GM23338 (cell line): ENCODE data around the gene TUBG1. TPM values are rescaled to one million over a fixed set of nuclear protein-coding genes. Genes with fewer than 3 reads are reported as not detected.

Experiments used
- ATAC-seq: fragments of 200-7000 bp; cut with Tn5 transposase; 3 replicates; pipeline ENCODE4 v1.9.1; 2020
- DNase-seq: peaks from one replicate; pipeline ENCODE4 v3.0.0-alpha.2; 2015; ENCODE audit warnings: low spot score
- H2AFZ ChIP-seq: fragments of 200-600 bp; sonication (generic); 2 replicates; pipeline ENCODE4 v1.8.0; 2016; ENCODE audit warnings: antibody characterized with exemption, mild to moderate bottlenecking, moderate library complexity
- H3F3A ChIP-seq: fragments of 200-600 bp; sonication (generic); replicated peaks from 2 replicates; pipeline ENCODE4 v1.8.0; 2017; ENCODE audit warnings: antibody characterized with exemption, mixed run types, low read depth
- H3K27ac ChIP-seq: fragments of 200-600 bp; sonication (generic); 2 replicates; pipeline ENCODE4 v1.6.1; 2016; ENCODE audit warnings: low read depth
- H3K27me3 ChIP-seq: fragments of 200-600 bp; sonication (generic); 2 replicates; pipeline ENCODE4 v1.8.0; 2016; ENCODE audit warnings: mild to moderate bottlenecking, mixed run types, moderate library complexity; ENCODE audit not compliant: insufficient read depth
- H3K36me3 ChIP-seq: fragments of 200-600 bp; sonication (generic); 2 replicates; pipeline ENCODE4 v1.8.0; 2016; ENCODE audit warnings: mild to moderate bottlenecking; ENCODE audit not compliant: insufficient read depth
- H3K4me1 ChIP-seq: fragments of 200-600 bp; sonication (generic); 2 replicates; pipeline ENCODE4 v1.8.0; 2016; ENCODE audit warnings: mild to moderate bottlenecking, moderate library complexity; ENCODE audit not compliant: insufficient read depth
- H3K4me2 ChIP-seq: fragments of 200-600 bp; sonication (generic); 2 replicates; pipeline ENCODE4 v1.7.1; 2017; ENCODE audit warnings: mixed run types
- H3K4me3 ChIP-seq: fragments of 200-600 bp; sonication (generic); 2 replicates; pipeline ENCODE4 v1.6.1; 2016; ENCODE audit warnings: mixed run types
- H3K79me2 ChIP-seq: fragments of 200-600 bp; sonication (generic); replicated peaks from 2 replicates; pipeline ENCODE4 v1.8.0; 2017; ENCODE audit warnings: mild to moderate bottlenecking; ENCODE audit not compliant: insufficient read depth
- H3K9me2 ChIP-seq: fragments of 200-600 bp; sonication (generic); 2 replicates; pipeline ENCODE4 v1.8.0; 2017; ENCODE audit not compliant: insufficient read depth
- H4K20me1 ChIP-seq: fragments of 200-600 bp; sonication (generic); replicated peaks from 2 replicates; pipeline ENCODE4 v1.8.0; 2017; ENCODE audit warnings: mild to moderate bottlenecking; ENCODE audit not compliant: insufficient read depth
- H3K27ac Mint-ChIP-seq: 2 replicates; pipeline ENCODE4 v1.8.0; 2020; ENCODE audit warnings: inconsistent platforms, mild to moderate bottlenecking, moderate library complexity, mixed read lengths
- H3K27me3 Mint-ChIP-seq: 3 replicates; pipeline ENCODE4 v1.8.0; 2022; ENCODE audit warnings: low read depth, mild to moderate bottlenecking, moderate library complexity, mixed read lengths, inconsistent platforms; ENCODE audit not compliant: insufficient read depth, poor library complexity
- H3K36me3 Mint-ChIP-seq: 3 replicates; pipeline ENCODE4 v1.8.0; 2021; ENCODE audit warnings: low read depth, mild to moderate bottlenecking, inconsistent platforms, moderate library complexity, mixed read lengths
- H3K4me1 Mint-ChIP-seq: 3 replicates; pipeline ENCODE4 v1.8.0; 2020; ENCODE audit warnings: mild to moderate bottlenecking, inconsistent platforms, mixed read lengths
- H3K4me3 Mint-ChIP-seq: 3 replicates; pipeline ENCODE4 v1.8.0; 2021; ENCODE audit warnings: moderate library complexity, mild to moderate bottlenecking, inconsistent platforms, mixed read lengths
- H3K9me3 Mint-ChIP-seq: 3 replicates; pipeline ENCODE4 v1.8.0; 2020; ENCODE audit warnings: moderate library complexity, mild to moderate bottlenecking, inconsistent platforms, mixed read lengths
- CREB1 ChIP-seq: fragments of 250-450 bp; sonication (Bioruptor Pico); IDR thresholded peaks from 2 replicates; pipeline ENCODE4 v1.5.0; 2020; ENCODE audit warnings: low read depth, mild to moderate bottlenecking, moderate library complexity
- ETS1 ChIP-seq: IDR thresholded peaks from 2 replicates; pipeline ENCODE4 v1.6.1; 2016; ENCODE audit warnings: antibody characterized with exemption
- EZH2 ChIP-seq: fragments of 200-600 bp; sonication (generic); IDR thresholded peaks from one replicate; pipeline ENCODE4 v1.8.0; 2017; ENCODE audit warnings: antibody characterized with exemption, mild to moderate bottlenecking, low read depth; ENCODE audit not compliant: unreplicated experiment
- EZH2phosphoT487 ChIP-seq: fragments of 200-600 bp; sonication (generic); IDR thresholded peaks from one replicate; pipeline ENCODE4 v1.8.1; 2018; ENCODE audit warnings: antibody characterized with exemption; ENCODE audit not compliant: unreplicated experiment
- JUNB ChIP-seq: IDR thresholded peaks from one replicate; pipeline ENCODE4 v1.6.1; 2016; ENCODE audit warnings: antibody characterized with exemption; ENCODE audit not compliant: unreplicated experiment
- NANOG ChIP-seq: IDR thresholded peaks from 2 replicates; pipeline ENCODE4 v1.6.1; 2016; ENCODE audit warnings: antibody characterized with exemption, borderline replicate concordance
- POLR2AphosphoS5 ChIP-seq: IDR thresholded peaks from 2 replicates; pipeline ENCODE4 v1.6.1; 2016; ENCODE audit warnings: antibody characterized with exemption, low read depth
- STAT1 ChIP-seq: IDR thresholded peaks from one replicate; pipeline ENCODE4 v1.6.1; 2016; ENCODE audit warnings: antibody characterized with exemption; ENCODE audit not compliant: unreplicated experiment
- ZNF114 ChIP-seq: fragments of 250-450 bp; sonication (Bioruptor Pico); IDR thresholded peaks from 2 replicates; pipeline ENCODE4 v1.5.0; 2020; ENCODE audit warnings: mild to moderate bottlenecking, moderate library complexity
- ZNF331 ChIP-seq: fragments of 250-450 bp; sonication (Bioruptor Pico); IDR thresholded peaks from 2 replicates; pipeline ENCODE4 v1.5.0; 2020; ENCODE audit warnings: low read depth, mild to moderate bottlenecking, moderate library complexity
- polyA plus RNA-seq: library from polyadenylated mRNA; unstranded; fragments of >200 nt; fragmentation: Nextera tagmentation; extraction: Ambion mirVana; gene quantifications from 2 replicates; pipeline ENCODE4 v1.2.1, GENCODE V29; 2016
- total RNA-seq: library from RNA; depleted of rRNA; stranded (reverse); fragments of >200 nt; shearing (Covaris generic); gene quantifications from 2 replicates; pipeline ENCODE4 v1.2.3, GENCODE V29; 2014
- TF ChIP-seq, protein P1 (sequence below), 2 experiments: fragments of 200-600 bp in 1 of 2; sonication (generic) in 1 of 2; conservative IDR thresholded peaks; 2 replicates each; pipeline versions ENCODE4 v1.5.1 to v1.6.1; 2016 to 2017; ENCODE audit warnings: antibody characterized with exemption in 2 of 2, low read depth in 2 of 2, mild to moderate bottlenecking in 2 of 2, moderate library complexity in 1 of 2
- TF ChIP-seq, protein P2 (sequence below): IDR thresholded peaks from one replicate; pipeline ENCODE4 v1.6.1; 2018; ENCODE audit warnings: antibody characterized with exemption; ENCODE audit not compliant: unreplicated experiment

Gene TUBG1
- total and polyA plus RNA-seq, 2 experiments from 2014 or later = 101 to 117 TPM

DNA sequence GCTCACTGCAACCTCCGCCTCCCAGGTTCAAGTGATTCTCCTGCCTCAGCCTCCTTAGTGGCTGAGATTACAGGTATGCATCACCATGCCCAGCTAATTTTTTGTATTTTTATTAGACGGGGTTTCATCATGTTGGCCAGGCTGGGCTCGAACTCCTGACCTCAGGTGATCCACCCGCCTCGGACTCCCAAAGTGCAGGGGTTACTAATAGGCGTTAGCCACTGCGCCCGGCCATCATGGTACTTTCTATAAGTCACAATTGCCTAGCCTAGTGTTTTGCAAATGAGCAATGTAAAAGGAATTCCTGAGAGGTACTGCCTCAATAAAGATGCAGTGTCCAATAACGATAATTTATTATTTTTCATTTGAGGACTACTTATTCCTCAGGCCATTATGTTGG is 18.1 kb upstream of the TUBG1 start:
- Mint-ChIP-seq H3K36me3 (peaks cover 32% of the 10 kb centered on the region), H3K27me3 (peaks cover 5% of the 10 kb centered on the region), H3K4me1 (no peaks in the 10 kb centered on the region), H3K27ac (no peak overlapping the region), H3K4me3 (no peak overlapping the region), H3K9me3 (no peaks in the 10 kb centered on the region)
- Histone ChIP-seq H3K36me3 (peaks cover 8% of the 10 kb centered on the region; the same call in 1 of the 2 replicates), H3K4me3 (no peak overlapping the region), H4K20me1 (0 out of 2 replicates have a peak, but pooled peaks cover 4% of the 10 kb centered on the region), H3K27ac (no peak overlapping the region), H3K27me3 (no peaks in the 10 kb centered on the region), H3F3A (no peaks in the 10 kb centered on the region), H3K79me2 (peaks cover 4% of the 10 kb centered on the region; the same call in 1 of the 2 replicates), H3K9me2 (no peaks in the 10 kb centered on the region), H2AFZ (no peak overlapping the region), H3K4me2 (no peak overlapping the region), H3K4me1 (no peaks in the 10 kb centered on the region)
- no peak for DNase-seq
- ATAC-seq = no peak
- TF ChIP-seq POLR2AphosphoS5 = no peak
- no peak for TF ChIP-seq ETS1

DNA sequence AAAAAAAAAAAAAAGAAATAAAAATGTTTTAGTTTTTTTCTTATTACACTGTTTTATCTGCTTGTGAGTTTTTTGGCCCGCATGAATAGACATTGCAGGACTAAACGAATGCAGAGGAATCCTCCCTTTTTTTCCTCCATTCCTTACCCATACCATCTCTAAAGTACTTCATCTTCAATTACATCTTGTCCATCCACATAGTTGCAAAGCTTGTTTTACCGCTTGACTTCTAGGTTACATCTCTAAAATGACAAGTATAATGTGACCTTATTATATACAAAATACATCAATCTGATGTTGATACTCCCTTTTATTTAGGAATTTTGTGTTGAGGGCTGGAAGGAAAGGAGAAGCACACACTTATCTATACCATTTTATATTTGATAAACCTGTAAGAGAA is 13.1 kb upstream of the TUBG1 start:
- Histone ChIP-seq H3K4me2 (no peak overlapping the region), H4K20me1 (peaks cover 8% of the 10 kb centered on the region; the same call in 1 of the 2 replicates), H3K27me3 (no peaks in the 10 kb centered on the region), H2AFZ (no peak overlapping the region), H3F3A (no peaks in the 10 kb centered on the region; the same call in 1 of the 2 replicates), H3K4me1 (no peaks in the 10 kb centered on the region), H3K36me3 (no peaks in the 10 kb centered on the region), H3K79me2 (peaks cover 25% of the 10 kb centered on the region), H3K9me2 (no peaks in the 10 kb centered on the region), H3K27ac (no peak overlapping the region), H3K4me3 (no peak overlapping the region)
- H3K4me3 Mint-ChIP-seq = no peak overlapping the region
- peaks cover 3% of the 10 kb centered on the region for H3K27me3 Mint-ChIP-seq
- H3K9me3 Mint-ChIP-seq = no peaks in the 10 kb centered on the region
- H3K36me3 Mint-ChIP-seq = peaks cover 4% of the 10 kb centered on the region; the same call in 1 of the 3 replicates
- H3K27ac Mint-ChIP-seq = no peak overlapping the region
- no peak for ATAC-seq
- DNase-seq = no peak
- no peaks in the 10 kb centered on the region for H3K4me1 Mint-ChIP-seq
- no peak for TF ChIP-seq CREB1 (CRISPR knock-in tag)
- TF ChIP-seq, protein P1, sequence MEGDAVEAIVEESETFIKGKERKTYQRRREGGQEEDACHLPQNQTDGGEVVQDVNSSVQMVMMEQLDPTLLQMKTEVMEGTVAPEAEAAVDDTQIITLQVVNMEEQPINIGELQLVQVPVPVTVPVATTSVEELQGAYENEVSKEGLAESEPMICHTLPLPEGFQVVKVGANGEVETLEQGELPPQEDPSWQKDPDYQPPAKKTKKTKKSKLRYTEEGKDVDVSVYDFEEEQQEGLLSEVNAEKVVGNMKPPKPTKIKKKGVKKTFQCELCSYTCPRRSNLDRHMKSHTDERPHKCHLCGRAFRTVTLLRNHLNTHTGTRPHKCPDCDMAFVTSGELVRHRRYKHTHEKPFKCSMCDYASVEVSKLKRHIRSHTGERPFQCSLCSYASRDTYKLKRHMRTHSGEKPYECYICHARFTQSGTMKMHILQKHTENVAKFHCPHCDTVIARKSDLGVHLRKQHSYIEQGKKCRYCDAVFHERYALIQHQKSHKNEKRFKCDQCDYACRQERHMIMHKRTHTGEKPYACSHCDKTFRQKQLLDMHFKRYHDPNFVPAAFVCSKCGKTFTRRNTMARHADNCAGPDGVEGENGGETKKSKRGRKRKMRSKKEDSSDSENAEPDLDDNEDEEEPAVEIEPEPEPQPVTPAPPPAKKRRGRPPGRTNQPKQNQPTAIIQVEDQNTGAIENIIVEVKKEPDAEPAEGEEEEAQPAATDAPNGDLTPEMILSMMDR (conservative IDR thresholded peaks at IDR 0.05; ENCODE audit: low read depth in 2 of 2) = no peak
- no peak for TF ChIP-seq STAT1
- TF ChIP-seq JUNB = no peak
- no peak for TF ChIP-seq POLR2AphosphoS5
- no peak for TF ChIP-seq EZH2
- TF ChIP-seq, protein P2, sequence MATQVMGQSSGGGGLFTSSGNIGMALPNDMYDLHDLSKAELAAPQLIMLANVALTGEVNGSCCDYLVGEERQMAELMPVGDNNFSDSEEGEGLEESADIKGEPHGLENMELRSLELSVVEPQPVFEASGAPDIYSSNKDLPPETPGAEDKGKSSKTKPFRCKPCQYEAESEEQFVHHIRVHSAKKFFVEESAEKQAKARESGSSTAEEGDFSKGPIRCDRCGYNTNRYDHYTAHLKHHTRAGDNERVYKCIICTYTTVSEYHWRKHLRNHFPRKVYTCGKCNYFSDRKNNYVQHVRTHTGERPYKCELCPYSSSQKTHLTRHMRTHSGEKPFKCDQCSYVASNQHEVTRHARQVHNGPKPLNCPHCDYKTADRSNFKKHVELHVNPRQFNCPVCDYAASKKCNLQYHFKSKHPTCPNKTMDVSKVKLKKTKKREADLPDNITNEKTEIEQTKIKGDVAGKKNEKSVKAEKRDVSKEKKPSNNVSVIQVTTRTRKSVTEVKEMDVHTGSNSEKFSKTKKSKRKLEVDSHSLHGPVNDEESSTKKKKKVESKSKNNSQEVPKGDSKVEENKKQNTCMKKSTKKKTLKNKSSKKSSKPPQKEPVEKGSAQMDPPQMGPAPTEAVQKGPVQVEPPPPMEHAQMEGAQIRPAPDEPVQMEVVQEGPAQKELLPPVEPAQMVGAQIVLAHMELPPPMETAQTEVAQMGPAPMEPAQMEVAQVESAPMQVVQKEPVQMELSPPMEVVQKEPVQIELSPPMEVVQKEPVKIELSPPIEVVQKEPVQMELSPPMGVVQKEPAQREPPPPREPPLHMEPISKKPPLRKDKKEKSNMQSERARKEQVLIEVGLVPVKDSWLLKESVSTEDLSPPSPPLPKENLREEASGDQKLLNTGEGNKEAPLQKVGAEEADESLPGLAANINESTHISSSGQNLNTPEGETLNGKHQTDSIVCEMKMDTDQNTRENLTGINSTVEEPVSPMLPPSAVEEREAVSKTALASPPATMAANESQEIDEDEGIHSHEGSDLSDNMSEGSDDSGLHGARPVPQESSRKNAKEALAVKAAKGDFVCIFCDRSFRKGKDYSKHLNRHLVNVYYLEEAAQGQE = no peak
- TF ChIP-seq ZNF114 = no peak
- no peak for TF ChIP-seq ZNF331 (CRISPR knock-in tag)
- TF ChIP-seq ETS1 = no peak
- no peak for TF ChIP-seq EZH2phosphoT487
- TF ChIP-seq NANOG = no peak
